HK-2 (cell line): Measurements from ENCODE around the gene IQCF2.
"Not testable (repeated sequence)": the region's sequence is repeated elsewhere in the genome, so short reads cannot be mapped to it uniquely, and the experiment has no call there.

Experiments
- DNase-seq: peaks from one replicate; pipeline ENCODE4 v3.0.0-alpha.2; 2018; ENCODE audit not compliant: unreplicated experiment

The IQCF2 gene

DNA sequence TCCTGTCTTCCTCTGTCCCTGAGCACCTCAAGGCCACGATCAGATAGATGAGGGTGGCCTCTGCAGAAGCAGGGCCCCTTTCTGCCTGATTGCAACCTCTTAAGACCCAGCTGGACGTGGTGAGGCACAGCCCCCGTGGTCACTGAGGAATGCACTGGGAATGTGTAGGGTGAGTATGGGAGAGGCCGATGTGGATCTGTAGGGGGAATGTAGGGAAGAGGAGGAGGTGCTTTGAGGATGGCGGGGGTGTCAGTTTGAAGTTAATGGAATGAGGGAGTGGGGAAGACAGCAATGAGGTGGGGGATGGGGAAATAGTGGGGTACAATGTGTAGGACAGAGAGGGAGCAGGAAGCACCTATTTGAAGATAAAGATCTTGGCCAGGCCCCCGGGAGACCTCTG lies 14.8 kb downstream of the IQCF2 start:
- peak; percentile 1 for DNase-seq

DNA sequence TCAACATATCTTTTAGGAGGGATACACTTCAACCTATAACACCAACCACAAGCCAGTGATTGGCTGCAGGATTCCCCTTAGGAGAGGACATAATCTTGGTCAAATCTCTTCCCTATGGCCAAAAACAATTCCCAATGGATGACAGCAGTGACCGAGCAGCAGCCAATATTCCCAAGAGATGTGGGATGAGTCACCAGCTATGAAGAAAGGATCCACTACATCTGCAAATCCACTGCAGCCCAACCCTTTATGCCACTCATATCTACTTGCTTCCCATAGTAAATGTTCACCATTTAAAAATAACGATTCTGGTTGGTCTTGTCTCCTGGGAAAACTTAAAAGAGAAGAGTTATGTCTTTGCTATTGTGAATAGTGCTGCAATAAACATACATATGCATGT lies 18.5 kb downstream of the IQCF2 start:
- DNase-seq: no peak

DNA sequence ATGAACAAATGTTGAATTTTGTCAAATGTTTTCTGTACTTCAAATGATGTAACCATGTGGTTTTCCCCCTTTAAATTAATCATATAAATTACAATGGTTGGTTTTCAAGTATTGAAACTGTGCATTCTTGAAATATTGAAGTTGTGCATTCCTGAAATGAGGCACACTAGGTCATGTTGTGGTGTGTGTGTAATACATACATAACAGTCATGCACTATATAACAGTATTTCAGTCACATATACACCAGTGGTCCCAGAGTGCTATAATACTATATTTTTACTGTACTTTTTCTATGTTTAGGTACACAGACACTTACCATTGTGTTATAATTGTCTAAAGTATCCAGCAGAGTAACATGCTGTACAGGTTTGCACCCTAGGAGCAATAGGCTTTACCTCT lies 25.0 kb downstream of the IQCF2 start:
- DNase-seq: no peak

DNA sequence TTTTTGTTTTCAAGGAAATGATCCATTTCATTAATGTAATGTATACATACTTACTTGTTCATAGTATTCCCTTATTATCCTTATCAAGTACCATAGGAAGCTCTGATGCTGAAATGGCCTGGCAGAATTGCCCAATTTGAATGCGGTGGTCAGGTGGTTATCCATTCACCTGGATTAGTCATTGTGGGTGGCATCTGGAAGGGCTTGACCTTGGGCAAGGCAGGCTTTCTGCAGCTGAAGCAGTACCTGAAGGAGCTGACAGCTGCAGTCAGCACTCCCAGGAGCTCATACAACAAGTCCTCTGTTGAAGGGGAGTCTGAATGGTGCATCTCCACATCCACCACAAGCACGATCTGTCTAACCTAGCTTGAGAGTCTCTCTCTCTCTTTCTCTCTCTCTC lies 26.2 kb downstream of the IQCF2 start:
- DNase-seq: no peak

DNA sequence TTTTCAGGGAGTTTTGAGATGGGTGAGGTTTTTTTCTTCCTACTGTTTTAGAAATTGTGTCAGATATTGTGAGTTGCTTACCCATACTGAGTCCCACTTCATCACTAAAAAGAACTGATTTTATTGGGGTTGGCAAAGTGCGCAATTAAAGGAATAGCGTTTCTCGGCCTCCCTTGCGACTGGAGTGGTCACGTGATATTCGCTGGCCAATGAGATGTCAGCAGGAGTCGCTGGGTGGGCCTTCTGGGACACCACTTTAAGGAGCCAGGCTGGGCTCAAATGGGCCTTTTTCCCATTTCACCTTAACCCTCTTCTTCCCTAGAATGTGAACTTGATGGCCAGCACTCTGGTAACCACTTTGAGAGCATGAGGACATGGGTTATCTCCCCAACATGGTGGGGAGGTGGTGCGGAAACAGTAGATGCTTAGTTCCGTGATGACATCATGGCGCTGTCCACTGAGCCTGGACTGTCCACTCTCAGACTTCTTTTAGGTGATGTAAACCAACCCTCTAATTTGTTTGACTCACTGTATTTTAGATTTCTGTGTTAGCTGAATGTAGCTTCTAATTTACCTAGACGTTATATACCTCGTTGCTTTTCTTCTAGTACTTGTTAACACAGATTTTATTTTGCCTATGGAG lies 27.2 kb downstream of the IQCF2 start:
- no peak for DNase-seq

DNA sequence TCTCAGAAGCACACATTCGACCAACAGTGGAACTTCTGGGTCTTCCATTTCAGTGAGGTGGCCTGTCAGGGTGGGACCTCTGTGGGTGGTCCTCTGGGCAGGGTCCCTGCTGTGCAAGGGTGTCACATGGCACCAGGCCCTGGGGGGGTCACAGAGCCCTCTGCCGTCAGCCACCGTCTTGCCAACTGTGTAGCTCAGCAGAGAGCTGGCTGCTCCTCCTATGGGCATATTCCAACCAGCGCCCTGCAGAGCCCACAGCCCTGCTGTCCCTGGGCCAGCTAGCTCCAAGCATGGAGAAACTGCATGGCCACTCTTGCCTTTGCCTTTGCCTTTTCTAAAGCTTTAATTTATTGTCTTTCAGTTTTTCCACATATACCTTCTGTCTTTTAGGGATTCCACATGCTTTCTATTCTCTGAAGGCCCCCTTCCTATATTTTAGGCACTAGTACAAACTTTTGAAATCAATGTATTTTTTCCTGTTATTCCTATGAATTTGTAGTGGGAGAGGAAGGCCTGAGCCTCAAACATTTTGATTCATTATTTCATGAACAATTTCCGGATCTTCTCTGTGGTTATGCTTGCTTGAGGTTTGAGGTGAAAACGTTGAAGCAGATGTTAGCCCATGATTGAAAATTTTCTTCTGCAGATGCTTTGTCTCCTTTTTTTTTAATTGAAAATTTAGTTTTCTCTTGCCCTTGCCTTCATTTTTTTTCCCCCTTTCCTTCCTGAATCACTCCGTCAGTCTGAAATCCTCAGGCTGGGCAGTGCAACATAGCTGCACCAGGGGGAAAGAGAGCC lies 30.0 kb downstream of the IQCF2 start:
- DNase-seq: no peak

DNA sequence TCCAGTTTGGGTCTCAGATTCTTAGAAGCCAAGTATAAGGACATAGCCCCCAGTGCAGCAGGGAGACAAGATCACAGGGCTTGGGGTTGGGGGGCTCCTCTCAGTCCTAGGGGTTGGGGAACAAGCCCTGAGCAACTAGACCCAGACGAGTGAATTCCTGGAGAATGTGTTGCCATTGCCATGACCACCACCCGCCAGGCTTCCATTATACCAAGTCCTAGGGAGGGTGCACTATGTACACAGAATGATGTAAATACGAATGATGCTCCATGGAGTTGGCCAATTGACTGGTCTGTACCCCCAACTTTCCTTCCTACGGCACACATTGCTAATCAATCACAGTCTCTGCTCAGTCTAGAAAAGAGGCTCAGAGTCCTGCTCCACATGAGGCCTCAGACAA lies 33.0 kb downstream of the IQCF2 start:
- no peak for DNase-seq

DNA sequence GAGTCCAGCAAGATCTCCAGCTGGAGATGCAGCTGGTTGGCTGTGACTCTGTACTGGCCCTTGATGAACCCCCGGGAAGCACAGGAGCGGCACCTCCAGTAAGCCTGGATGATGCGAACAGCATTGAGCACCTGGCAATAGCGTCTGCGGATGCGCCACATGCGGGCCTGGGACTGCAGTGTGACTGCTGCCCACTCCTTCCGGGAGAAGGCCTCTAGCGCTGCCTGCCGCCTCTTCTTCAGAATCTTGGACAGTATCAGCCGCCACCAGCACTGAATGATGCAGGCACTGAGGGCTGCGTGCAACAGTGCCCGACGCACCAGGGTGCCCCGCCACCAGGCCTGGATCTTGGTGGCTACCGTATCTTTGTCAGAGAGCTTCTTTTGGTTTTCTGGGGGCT lies 33.5 kb downstream of the IQCF2 start:
- no peak for DNase-seq

DNA sequence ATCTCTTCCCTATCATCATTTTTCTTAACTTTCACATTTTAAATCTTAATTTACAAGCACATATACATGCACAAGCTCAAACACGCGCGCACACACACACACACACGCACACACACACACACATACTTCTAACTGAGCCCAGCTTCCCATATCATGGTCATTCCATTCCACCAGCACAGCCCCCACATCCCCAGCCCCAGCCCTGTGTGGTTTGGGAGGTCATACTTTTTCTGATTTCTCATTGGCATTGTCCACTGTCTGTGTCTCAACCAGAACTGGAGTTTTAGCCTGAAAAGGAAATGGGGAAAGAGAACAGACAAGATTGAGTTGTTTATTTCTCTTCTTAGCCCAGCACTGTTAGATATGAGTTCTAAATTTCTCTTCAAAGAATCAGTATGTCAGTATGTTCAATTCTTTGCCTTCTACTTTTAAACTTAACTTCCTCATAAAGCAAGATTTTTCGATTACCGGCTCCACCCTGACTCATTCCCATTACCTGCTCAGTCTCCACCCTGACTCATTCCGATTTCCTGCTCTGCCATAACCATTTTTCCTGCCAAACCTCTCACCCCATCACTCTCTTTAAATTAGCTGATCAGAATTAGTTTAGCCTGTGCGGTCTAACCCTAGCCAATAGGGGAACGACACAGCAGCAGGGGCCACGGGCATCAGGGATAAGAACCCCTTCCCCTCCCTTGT lies 35.3 kb downstream of the IQCF2 start:
- DNase-seq: no peak

DNA sequence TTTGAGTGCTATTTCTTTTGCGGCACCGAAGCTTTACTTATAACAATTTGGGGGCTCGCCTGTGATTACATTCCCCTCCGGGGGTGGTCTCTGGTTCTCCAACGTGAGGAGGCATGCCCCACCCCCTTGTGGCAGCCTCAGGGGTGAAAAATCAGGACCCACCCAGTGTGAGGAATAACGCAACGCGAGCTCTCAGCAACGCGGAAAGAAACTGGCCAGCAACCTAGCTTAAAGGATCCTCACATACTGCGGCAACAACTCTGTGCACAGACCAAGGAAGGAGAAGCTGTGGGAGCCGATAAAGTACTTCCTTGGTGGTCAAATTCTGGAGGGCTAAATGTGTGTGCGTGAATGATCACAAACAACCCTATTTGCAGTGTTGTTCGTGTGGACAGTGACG lies 36.0 kb downstream of the IQCF2 start:
- no peak for DNase-seq

DNA sequence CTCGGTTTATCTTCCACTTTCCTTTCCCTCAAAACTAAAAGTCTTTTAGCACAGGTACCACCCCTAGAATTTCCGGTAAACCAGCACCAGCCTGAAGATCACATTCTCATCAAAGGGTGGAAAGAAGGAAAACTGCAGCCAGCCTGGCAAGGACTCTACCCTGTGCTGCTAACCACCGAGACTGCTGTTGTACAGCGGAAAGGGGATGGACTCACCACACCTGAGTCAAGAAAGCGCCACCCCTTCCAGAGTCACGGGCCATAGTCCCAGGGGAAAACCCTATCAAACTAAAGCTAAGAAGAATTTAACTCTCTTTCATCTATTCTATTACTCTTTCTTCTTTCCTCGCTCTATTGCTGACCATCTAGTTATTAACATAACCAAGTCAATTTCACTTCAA lies 38.6 kb downstream of the IQCF2 start:
- not testable (repeated sequence) for DNase-seq

DNA sequence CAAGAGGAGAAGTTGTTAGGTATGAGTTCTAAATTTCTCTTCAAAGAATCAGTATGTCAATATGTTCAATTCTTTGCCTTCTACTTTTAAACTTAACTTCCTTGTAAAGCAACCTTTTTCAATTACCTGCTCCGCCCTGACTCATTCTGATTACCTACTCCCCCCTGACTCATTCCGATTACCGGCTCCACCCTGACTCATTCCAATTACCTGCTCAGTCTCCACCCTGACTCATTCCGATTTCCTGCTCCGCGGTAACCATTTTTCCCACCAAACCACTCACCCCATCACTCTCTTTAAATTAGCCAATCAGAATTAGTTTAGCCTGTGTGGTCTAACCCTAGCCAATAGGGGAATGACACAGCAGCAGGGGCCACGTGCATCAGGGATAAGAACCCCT lies 40.9 kb downstream of the IQCF2 start:
- DNase-seq: peak; percentile 41

DNA sequence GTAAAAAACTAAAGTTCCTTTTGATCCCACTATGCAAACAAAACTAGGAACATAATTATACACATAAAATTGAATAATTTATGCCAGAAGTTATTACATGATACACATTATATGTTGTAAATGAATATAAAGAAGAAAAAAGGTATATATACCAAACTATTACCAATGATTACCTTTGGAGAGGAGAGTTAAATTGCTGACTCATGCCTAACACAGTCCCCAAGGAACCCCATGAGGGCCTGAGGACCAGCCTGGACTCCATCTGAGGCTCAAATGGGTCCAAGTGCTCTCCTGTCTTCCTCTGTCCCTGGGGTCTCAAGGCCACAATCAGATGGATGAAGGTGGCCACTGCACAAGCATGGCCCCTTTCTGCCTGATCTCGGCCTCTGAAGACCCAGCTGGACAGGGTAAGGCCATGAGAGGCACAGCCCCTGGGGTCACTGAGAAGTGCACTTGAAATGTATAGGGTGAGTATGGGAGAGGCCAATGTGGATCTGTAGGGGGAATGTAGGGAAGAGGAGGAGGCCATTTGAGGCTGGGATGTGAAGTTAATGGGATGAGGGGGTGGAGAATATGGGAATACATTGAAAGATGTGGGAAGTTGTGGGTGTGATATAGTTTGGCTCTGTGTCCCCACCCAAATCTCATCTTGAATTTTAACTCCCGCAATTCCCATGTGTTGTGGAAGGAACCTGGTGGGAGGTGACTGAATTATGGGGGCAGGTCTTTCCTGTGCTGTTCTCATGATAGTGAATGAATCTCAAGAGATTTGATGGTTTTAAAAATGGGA lies 42.8 kb downstream of the IQCF2 start:
- no peak for DNase-seq

DNA sequence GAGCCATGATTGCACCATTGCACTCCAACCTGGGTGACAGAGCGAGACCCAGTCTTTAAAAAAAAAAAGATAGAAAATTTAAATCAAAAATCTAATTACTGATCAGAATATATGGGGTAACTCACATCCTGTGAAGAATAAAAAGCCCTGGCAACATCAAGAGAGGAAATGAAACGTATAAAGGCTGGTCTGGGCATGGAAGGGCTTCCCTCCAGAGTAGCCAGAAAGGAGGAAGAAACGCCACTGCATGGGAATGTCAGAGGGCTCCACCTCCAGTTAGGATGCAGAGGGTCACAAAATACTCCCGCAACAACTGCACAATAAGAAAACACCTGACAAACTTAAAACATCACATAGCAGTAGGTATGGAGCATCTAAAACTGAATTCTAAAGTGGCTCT lies 46.6 kb downstream of the IQCF2 start:
- DNase-seq: no peak
